HL-60 (cell line): ENCODE measurements around the gene MRPL11.

ENCODE experiments used
- DNase-seq, 2 experiments: peaks; one replicate each; pipeline ENCODE4 v3.0.0-alpha.2; 2010 to 2020; ENCODE audit warnings: low read depth in 1 of 2, low spot score in 1 of 2
- H3K27ac ChIP-seq: fragments of 250-450 bp; sonication (Bioruptor Pico); replicated peaks from 2 replicates; pipeline ENCODE4 v1.5.1; 2020; ENCODE audit warnings: mild to moderate bottlenecking, moderate library complexity
- H3K27me3 ChIP-seq: fragments of 250-450 bp; sonication (Bioruptor Pico); 2 replicates; pipeline ENCODE4 v1.5.1; 2021; ENCODE audit warnings: mild to moderate bottlenecking, moderate library complexity; ENCODE audit not compliant: insufficient read depth, poor library complexity, severe bottlenecking
- H3K4me3 ChIP-seq: replicated peaks from 2 replicates; pipeline ENCODE4 v1.5.1; 2011; ENCODE audit warnings: mild to moderate bottlenecking, control low read depth, low read length; ENCODE audit not compliant: insufficient read depth
- GABPA ChIP-seq: IDR thresholded peaks from 2 replicates; pipeline ENCODE4 v1.6.1; 2012; ENCODE audit warnings: low read depth
- POLR2AphosphoS5 ChIP-seq: IDR thresholded peaks from 2 replicates; pipeline ENCODE4 v1.6.1; 2012; ENCODE audit warnings: low read depth
- SPI1 ChIP-seq: IDR thresholded peaks from 2 replicates; pipeline ENCODE4 v1.6.1; 2012; ENCODE audit warnings: low read depth, mild to moderate bottlenecking, borderline replicate concordance
- long read RNA-seq: library from polyadenylated mRNA; unstranded; transcript quantifications from one replicate; pipeline ENCODE4 v2.0.0, GENCODE V29; 2020
- TF ChIP-seq, protein P1 (sequence below): IDR thresholded peaks from one replicate; pipeline ENCODE4 v1.5.1; 2011; ENCODE audit warnings: low read length, control low read depth, inconsistent platforms; ENCODE audit not compliant: insufficient read depth
- TF ChIP-seq, protein P2 (sequence below): IDR thresholded peaks from 2 replicates; pipeline ENCODE4 v1.6.1; 2012; ENCODE audit warnings: low read depth; ENCODE audit not compliant: insufficient replicate concordance

Gene MRPL11
- long read RNA-seq, transcript MRPL11-201 (5 exons, 1,605 nt): major isoform, 82 of 117 reads
- long read RNA-seq, transcript MRPL11-203 (5 exons, 1,527 nt): minor isoform, 10 of 117 reads
- long read RNA-seq, partial matches to known transcripts: 8 of 117 reads
- long read RNA-seq, other reads (novel, unspliced or antisense): 11 of 117 reads

DNA sequence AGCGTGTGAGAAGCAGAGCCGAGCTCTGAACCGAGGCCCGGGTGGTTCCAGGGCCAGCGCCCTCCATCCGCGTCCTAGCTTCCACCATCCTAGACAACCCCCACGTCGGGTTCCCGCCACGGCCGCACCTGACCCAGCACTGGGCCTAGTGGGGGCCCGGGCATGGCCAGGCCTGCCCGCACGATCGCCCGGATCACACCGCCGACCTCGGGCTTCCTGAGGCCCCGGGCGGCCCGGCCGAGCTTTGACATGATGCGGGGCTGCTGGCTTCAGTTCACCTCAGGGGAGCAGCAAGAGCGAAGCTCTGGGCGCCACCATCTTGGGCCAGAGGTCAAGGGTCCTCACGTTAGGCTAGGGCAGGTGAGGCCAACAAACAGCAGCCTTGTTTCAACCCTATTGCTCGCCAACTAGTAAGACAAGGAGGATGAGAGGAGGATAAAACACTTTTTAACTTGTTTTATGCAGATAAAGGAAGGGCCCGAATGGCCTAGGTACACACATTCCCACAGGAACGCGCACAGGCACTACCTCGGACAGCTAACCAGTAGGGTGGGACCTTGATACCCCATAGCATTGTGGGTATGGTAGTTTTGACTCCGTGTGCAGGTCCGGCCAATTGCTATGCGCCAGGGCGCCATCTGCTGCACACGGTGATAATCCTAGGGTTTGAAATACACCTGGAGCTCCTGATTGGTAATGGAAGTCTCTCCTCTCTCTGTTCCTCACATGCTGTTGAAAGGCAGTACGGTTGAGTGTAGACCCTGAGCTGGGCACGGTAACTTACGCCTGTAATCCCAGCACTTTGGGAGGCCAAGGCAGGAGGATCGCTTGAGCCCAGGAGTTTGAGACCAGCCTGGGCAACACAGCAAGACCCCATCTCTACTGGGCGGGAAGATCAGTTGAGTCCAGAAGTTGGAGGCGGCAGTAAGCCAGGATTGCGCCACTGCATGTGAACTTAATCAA is at the start of gene MRPL11:
MRPL11 (minus strand) TSS at position 345 of the 963 bp plus-strand sequence; CDS start at position 251, 94 bp downstream.
- peak; percentile 89 to 93 for DNase-seq
- Histone ChIP-seq H3K27ac (peak within 1 kb of the TSS; percentile 95), H3K4me3 (peak within 1 kb of the TSS; percentile 57), H3K27me3 (no peaks in the 10 kb centered on the region)
- TF ChIP-seq, protein P1, sequence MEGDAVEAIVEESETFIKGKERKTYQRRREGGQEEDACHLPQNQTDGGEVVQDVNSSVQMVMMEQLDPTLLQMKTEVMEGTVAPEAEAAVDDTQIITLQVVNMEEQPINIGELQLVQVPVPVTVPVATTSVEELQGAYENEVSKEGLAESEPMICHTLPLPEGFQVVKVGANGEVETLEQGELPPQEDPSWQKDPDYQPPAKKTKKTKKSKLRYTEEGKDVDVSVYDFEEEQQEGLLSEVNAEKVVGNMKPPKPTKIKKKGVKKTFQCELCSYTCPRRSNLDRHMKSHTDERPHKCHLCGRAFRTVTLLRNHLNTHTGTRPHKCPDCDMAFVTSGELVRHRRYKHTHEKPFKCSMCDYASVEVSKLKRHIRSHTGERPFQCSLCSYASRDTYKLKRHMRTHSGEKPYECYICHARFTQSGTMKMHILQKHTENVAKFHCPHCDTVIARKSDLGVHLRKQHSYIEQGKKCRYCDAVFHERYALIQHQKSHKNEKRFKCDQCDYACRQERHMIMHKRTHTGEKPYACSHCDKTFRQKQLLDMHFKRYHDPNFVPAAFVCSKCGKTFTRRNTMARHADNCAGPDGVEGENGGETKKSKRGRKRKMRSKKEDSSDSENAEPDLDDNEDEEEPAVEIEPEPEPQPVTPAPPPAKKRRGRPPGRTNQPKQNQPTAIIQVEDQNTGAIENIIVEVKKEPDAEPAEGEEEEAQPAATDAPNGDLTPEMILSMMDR: peak; percentile 75
- no peak; the same call in 1 of the 2 replicates for TF ChIP-seq POLR2AphosphoS5
- TF ChIP-seq, protein P2, sequence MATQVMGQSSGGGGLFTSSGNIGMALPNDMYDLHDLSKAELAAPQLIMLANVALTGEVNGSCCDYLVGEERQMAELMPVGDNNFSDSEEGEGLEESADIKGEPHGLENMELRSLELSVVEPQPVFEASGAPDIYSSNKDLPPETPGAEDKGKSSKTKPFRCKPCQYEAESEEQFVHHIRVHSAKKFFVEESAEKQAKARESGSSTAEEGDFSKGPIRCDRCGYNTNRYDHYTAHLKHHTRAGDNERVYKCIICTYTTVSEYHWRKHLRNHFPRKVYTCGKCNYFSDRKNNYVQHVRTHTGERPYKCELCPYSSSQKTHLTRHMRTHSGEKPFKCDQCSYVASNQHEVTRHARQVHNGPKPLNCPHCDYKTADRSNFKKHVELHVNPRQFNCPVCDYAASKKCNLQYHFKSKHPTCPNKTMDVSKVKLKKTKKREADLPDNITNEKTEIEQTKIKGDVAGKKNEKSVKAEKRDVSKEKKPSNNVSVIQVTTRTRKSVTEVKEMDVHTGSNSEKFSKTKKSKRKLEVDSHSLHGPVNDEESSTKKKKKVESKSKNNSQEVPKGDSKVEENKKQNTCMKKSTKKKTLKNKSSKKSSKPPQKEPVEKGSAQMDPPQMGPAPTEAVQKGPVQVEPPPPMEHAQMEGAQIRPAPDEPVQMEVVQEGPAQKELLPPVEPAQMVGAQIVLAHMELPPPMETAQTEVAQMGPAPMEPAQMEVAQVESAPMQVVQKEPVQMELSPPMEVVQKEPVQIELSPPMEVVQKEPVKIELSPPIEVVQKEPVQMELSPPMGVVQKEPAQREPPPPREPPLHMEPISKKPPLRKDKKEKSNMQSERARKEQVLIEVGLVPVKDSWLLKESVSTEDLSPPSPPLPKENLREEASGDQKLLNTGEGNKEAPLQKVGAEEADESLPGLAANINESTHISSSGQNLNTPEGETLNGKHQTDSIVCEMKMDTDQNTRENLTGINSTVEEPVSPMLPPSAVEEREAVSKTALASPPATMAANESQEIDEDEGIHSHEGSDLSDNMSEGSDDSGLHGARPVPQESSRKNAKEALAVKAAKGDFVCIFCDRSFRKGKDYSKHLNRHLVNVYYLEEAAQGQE: no peak

DNA sequence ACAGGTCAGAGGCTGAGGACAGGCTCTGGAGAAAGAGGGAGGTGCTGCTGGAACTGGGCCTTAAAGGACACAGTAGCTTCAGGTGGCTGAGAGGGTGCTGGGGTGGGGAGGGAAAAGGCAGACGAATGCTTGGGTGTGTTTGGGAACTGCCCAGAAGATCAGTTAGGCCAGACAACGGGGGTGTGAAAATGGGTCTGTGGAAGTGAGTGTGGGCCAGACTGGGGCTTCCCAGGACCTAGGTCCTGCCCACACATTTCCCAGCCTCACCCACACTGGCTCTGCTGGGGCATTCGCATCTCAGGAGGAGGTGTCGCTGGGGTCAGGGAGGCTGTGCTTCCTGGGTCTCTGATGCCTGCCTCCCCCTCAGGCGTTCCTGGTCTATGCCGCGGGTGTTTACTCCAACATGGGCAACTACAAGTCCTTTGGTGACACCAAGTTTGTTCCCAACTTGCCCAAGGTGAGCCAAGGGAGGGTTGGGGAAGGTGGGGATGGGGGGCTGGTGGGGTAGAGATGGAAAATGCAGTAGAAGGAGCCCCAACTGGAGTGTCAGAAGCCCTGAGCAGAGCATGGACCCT is 46.2 kb upstream of the MRPL11 start:
- DNase-seq: no peak
- H3K27me3 ChIP-seq: no peaks in the 10 kb centered on the region
- TF ChIP-seq, protein P2: no peak
- TF ChIP-seq, protein P1: no peak
- TF ChIP-seq GABPA: no peak
- TF ChIP-seq SPI1: no peak
- TF ChIP-seq POLR2AphosphoS5: no peak
- H3K27ac ChIP-seq: no peak overlapping the region
- H3K4me3 ChIP-seq: no peak overlapping the region

DNA sequence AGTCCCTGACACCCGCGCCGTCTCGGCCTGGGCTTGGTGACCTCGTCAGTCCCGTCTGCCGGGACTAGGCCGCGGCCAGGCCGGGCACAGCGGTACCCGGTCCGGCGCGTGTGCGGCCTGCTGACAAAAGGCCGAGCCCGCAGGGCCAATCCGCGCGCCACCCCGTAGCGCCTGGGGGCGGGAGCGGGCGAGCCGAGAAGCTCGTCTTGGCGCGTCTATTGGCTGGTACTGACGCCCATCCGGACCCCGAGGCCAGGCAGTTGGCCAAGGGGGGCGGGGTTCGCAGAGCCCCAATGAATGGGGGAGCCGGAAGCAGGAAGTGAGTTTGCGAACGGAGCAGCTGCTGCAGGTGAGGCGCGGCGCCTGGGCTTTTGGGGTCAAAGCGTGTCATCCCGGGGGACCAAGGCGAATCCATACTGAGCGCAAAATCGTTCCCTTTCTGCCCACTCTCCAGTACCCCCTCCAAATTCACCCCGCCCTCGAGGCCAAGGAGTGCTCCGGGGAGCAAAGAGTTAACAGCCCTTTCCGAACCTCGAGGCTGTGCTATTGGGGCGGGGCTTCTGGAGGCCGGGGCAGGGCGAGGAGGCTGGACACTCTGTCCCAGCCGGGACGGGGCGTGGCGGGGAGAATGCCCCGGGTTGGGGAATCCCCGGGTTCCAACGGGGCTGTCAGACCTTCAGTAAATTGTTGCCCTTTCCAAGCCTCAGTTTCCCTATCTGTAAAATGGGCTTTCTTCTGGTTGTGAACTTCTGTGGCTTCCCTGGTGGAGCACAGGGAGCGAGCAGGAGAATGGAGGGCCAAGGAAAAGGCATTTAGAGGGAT is 41.7 kb upstream of the MRPL11 start, which contains the start of gene DPP3:
DPP3 (plus strand) TSS at position 318 of the 822 bp plus-strand sequence. CDS start 1,767 bp downstream, outside the sequence.
- DNase-seq: peak; percentile 95 to 98
- peak within 1 kb of the TSS; percentile 87 for H3K27ac ChIP-seq
- peak within 1 kb of the TSS; percentile 78 for H3K4me3 ChIP-seq

More for the DNA sequence above, 41.7 kb upstream of the MRPL11 start, which contains the start of gene DPP3:
- H3K27me3 ChIP-seq: no peaks in the 10 kb centered on the region
- TF ChIP-seq POLR2AphosphoS5 (peak; percentile 84), GABPA (peak; percentile 66), SPI1 (peak; percentile 36; the same call in 1 of the 2 replicates)
- TF ChIP-seq, protein P2: peak; percentile 30
- TF ChIP-seq, protein P1: no peak
